HG03558 (cell line): ENCODE measurements around the gene HNMT.

Experiments
- ATAC-seq: cut with Tn5 transposase; IDR thresholded peaks from one replicate; pipeline ENCODE4 v1.9.1; 2021; ENCODE audit warnings: moderate number of reproducible peaks; ENCODE audit not compliant: unreplicated experiment; ENCODE audit errors: extremely low read depth

The HNMT gene

GRCh38 chr2:138003411-138003810 is 39.1 kb downstream of the HNMT start:
- ATAC-seq: no peak

- no peak for ATAC-seq
Observed at GRCh38 chr2:138007431-138007830, 43.2 kb downstream of the HNMT start.

GRCh38 chr2:138009622-138010021 is 45.3 kb downstream of the HNMT start:
- no peak for ATAC-seq

GRCh38 chr2:138010890-138011289 is 46.6 kb downstream of the HNMT start:
- ATAC-seq: no peak

GRCh38 chr2:138012082-138012481 is 47.8 kb downstream of the HNMT start:
- ATAC-seq: no peak

GRCh38 chr2:138012968-138013367 is 48.7 kb downstream of the HNMT start:
- ATAC-seq: no peak

GRCh38 chr2:138013639-138014038 is 49.4 kb downstream of the HNMT start:
- no peak for ATAC-seq

- no peak for ATAC-seq
Observed at GRCh38 chr2:138015494-138015893, 51.2 kb downstream of the HNMT start.

- ATAC-seq: no peak
Observed at GRCh38 chr2:138016351-138017087, 52.2 kb downstream of the HNMT start.

- ATAC-seq: no peak
Observed at GRCh38 chr2:138017824-138018223, 53.6 kb downstream of the HNMT start.

GRCh38 chr2:138018866-138019688 is 54.8 kb downstream of the HNMT start:
- ATAC-seq: no peak

GRCh38 chr2:138020432-138020831 is 56.2 kb downstream of the HNMT start:
- no peak for ATAC-seq

GRCh38 chr2:138021154-138021553 is 56.9 kb downstream of the HNMT start:
- ATAC-seq: no peak

GRCh38 chr2:138023298-138023697 is 59.0 kb downstream of the HNMT start:
- ATAC-seq: no peak

- ATAC-seq: no peak
Observed at GRCh38 chr2:138023976-138024375, 59.7 kb downstream of the HNMT start.

GRCh38 chr2:138026111-138027020 is 62.1 kb downstream of the HNMT start:
- no peak for ATAC-seq

- ATAC-seq: peak; percentile 35
Observed at GRCh38 chr2:138028538-138028937, 64.3 kb downstream of the HNMT start.

- ATAC-seq: no peak
Observed at GRCh38 chr2:138029276-138029675, 65.0 kb downstream of the HNMT start.

- ATAC-seq: peak; percentile 44
Observed at GRCh38 chr2:138030459-138030858, 66.2 kb downstream of the HNMT start.

- ATAC-seq: no peak
Observed at GRCh38 chr2:138032334-138032733, 68.1 kb downstream of the HNMT start.

GRCh38 chr2:138034536-138034935 is 70.3 kb downstream of the HNMT start:
- no peak for ATAC-seq
